Fibroblast of pulmonary artery (primary cell): ENCODE data around the gene ZNF280D.

Source experiments
- DNase-seq: peaks from one replicate; pipeline ENCODE4 v3.0.0-alpha.2; 2010; ENCODE audit warnings: low read depth
- H3K4me3 ChIP-seq: replicated peaks from 2 replicates; pipeline ENCODE4 v1.5.1; 2011; ENCODE audit warnings: low read depth, mild to moderate bottlenecking, control low read depth, low read length, moderate library complexity
- TF ChIP-seq, protein P1 (sequence below): IDR thresholded peaks from 2 replicates; pipeline ENCODE4 v1.5.1; 2011; ENCODE audit warnings: mild to moderate bottlenecking, control low read depth, low read length, inconsistent platforms; ENCODE audit errors: missing control alignments

ZNF280D gene

DNA sequence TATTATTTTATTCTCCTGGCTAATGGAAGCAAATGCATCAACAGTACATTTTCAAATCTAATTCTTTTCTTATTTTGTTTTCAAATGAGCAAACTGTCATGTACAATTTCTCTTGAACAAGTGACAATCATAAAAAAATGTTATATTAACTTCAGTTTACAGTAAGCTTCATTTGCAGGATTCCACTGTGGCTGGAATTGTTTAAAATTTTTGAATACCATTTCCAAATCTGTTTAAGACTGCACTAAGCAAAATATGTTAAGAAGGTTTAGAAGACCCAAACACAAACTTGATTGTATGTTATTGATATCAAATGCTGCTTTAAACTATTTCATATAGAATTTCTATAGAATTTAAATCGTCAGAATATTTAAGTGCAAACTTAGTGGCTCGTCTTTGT, 92.8 kb downstream of the ZNF280D start:
- TF ChIP-seq, protein P1, sequence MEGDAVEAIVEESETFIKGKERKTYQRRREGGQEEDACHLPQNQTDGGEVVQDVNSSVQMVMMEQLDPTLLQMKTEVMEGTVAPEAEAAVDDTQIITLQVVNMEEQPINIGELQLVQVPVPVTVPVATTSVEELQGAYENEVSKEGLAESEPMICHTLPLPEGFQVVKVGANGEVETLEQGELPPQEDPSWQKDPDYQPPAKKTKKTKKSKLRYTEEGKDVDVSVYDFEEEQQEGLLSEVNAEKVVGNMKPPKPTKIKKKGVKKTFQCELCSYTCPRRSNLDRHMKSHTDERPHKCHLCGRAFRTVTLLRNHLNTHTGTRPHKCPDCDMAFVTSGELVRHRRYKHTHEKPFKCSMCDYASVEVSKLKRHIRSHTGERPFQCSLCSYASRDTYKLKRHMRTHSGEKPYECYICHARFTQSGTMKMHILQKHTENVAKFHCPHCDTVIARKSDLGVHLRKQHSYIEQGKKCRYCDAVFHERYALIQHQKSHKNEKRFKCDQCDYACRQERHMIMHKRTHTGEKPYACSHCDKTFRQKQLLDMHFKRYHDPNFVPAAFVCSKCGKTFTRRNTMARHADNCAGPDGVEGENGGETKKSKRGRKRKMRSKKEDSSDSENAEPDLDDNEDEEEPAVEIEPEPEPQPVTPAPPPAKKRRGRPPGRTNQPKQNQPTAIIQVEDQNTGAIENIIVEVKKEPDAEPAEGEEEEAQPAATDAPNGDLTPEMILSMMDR = no peak
- no peak for DNase-seq
- H3K4me3 ChIP-seq = no peak overlapping the region

DNA sequence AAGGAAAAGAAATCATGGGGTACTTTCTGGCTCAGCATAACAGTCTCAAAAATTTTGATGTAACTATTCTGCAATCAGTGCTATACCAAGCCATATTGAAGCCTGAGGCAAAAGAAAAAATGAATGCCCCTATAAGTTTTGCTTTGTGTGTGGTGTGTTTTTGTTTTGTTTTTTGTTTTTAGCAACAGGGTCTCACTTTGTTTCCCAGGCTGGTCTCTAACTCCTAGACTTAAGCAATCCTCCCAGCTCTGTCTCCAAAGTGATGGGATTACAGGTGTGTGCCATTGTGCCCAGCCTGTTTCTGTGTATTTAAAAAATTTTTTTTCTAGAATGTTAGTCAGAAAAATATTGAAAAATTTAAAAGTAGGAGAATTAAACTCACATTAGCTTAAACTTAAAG, 93.2 kb downstream of the ZNF280D start:
- DNase-seq = no peak
- TF ChIP-seq, protein P1 = no peak
- no peak overlapping the region for H3K4me3 ChIP-seq

DNA sequence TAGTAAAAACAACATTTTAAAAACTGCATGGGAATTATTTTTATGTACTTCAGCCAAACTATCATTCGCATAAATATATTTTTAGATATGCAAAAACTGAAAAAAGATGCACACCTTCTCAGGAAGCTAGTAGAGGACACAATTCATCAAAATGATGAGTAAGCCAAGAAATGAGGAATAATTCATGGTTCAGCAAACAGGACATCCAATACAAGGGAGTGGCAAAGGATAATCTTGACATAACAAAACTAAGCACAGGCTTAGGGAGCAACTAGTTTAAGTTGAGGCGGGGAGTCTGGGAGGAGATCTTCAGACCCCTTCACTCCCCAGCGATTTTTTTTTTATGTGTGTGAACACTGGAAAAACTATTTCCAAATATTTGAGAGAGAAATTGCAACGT, 93.7 kb downstream of the ZNF280D start:
- no peak for DNase-seq
- no peak overlapping the region for H3K4me3 ChIP-seq
- TF ChIP-seq, protein P1 = no peak

DNA sequence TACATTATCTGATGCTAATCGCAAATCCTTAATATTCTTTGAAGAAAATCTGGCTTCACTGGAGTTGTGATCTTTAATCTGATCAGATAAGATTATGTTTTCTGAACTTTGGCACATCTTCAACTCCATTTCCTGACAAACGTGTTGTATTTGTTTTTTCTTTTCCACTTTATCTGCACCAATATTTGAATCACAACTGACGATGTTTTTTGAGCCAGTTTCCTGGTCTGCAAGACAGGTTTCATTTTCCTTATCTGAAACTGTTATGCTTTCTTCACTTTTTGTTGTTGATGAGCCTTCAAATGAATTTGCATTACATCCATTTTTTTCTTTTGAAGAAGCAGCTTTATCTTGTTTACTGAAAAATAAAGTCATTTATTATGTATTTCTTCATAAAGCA, 101.5 kb downstream of the ZNF280D start:
- no peak for DNase-seq
- TF ChIP-seq, protein P1 = no peak

DNA sequence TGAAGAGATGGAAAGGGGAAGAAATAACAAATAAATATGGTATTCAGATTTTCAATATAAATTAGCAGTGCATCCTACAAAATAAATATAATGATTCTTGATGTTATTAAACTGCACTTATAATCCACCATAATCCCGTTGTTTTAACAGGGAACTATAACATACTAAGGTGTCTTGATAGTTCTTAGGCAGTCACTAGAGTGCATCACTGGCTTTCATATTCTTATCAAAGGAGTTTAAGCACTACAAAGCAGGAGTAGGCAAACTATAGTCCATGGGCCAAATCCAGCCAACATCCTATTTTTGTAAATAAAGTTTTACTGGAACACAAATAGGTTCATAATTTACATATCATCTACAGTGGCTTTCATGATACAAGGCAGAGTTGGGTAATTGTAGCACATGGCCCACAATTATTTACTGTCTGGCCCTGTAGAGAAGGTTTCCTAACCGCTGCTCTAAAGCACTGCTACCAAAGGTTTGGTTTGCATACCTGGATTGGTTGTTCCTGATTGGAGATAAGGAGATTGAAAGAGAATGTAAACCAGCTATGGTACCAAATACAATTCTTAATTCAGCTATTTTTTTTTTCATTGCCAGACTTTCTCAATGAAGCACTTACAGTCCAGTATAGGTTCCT, 104.3 kb downstream of the ZNF280D start:
- no peak overlapping the region for H3K4me3 ChIP-seq
- TF ChIP-seq, protein P1 = no peak
- peak; percentile 8 for DNase-seq

More for the DNA sequence above, 101.5 kb downstream of the ZNF280D start:
- no peak overlapping the region for H3K4me3 ChIP-seq

DNA sequence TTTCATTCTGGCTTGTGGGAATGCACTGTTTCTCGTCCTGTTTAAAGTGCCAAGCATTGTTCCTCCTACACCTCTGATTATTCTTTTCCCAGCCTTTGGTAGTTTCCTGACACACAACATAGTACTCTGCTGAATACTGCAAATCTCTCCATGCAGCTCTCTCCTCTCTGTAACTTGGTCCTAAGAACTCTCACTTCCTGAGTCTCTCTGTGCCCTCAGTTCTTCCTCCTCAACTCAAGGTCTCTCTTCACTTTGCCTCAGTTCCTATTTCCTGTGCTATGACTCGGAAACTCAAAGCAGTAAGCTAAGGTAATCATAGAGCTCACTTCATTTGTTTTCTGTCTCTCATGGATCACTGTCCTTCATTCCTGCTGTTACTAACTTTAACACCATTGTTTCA, 113.4 kb downstream of the ZNF280D start:
- TF ChIP-seq, protein P1 = no peak
- DNase-seq = peak; percentile 7
- no peak overlapping the region for H3K4me3 ChIP-seq

DNA sequence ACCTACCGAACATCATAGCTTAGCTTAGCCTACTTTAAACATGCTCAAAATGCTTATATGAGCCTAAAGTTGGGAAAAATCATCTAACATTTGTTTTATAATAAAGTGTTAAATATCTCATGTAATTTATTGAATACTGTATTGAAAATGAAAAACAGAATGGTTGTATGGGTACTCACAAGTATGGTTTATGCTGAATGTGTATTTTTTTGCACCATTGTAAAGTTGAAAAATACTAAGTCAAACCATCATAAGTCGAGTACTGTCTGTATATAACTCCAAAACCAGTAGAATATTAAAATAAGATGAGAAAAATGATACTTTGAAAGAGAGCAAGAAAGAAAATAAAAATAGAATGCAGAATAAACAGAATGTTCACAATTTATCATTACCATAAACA, 115.7 kb downstream of the ZNF280D start:
- TF ChIP-seq, protein P1 = no peak
- H3K4me3 ChIP-seq = no peak overlapping the region
- no peak for DNase-seq
